Astrocyte of the spinal cord (primary cell): ENCODE measurements around the gene CGNL1.
A peak's percentile ranks its signal among the peaks of the same experiment; 100 is the strongest.

ENCODE experiments used
- DNase-seq: peaks from one replicate; pipeline ENCODE4 v3.0.0; 2011; ENCODE audit warnings: low read depth, low spot score
- H3K4me3 ChIP-seq: 2 replicates; pipeline ENCODE4 v1.5.1; 2011; ENCODE audit warnings: low read depth, mild to moderate bottlenecking, low read length, moderate library complexity
- in situ Hi-C: cut with HindIII; loops from 2 replicates; pipeline ENCODE4 v1.10.0; 2017; ENCODE audit warnings: low sequenced_read_pairs
- TF ChIP-seq, protein P1 (sequence below): IDR thresholded peaks from 2 replicates; pipeline ENCODE4 v1.5.1; 2012; ENCODE audit warnings: low read depth, mild to moderate bottlenecking, low read length, inconsistent platforms

Gene CGNL1, protein sequence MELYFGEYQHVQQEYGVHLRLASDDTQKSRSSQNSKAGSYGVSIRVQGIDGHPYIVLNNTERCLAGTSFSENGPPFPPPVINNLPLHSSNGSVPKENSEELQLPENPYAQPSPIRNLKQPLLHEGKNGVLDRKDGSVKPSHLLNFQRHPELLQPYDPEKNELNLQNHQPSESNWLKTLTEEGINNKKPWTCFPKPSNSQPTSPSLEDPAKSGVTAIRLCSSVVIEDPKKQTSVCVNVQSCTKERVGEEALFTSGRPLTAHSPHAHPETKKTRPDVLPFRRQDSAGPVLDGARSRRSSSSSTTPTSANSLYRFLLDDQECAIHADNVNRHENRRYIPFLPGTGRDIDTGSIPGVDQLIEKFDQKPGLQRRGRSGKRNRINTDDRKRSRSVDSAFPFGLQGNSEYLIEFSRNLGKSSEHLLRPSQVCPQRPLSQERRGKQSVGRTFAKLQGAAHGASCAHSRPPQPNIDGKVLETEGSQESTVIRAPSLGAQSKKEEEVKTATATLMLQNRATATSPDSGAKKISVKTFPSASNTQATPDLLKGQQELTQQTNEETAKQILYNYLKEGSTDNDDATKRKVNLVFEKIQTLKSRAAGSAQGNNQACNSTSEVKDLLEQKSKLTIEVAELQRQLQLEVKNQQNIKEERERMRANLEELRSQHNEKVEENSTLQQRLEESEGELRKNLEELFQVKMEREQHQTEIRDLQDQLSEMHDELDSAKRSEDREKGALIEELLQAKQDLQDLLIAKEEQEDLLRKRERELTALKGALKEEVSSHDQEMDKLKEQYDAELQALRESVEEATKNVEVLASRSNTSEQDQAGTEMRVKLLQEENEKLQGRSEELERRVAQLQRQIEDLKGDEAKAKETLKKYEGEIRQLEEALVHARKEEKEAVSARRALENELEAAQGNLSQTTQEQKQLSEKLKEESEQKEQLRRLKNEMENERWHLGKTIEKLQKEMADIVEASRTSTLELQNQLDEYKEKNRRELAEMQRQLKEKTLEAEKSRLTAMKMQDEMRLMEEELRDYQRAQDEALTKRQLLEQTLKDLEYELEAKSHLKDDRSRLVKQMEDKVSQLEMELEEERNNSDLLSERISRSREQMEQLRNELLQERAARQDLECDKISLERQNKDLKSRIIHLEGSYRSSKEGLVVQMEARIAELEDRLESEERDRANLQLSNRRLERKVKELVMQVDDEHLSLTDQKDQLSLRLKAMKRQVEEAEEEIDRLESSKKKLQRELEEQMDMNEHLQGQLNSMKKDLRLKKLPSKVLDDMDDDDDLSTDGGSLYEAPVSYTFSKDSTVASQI

DNA sequence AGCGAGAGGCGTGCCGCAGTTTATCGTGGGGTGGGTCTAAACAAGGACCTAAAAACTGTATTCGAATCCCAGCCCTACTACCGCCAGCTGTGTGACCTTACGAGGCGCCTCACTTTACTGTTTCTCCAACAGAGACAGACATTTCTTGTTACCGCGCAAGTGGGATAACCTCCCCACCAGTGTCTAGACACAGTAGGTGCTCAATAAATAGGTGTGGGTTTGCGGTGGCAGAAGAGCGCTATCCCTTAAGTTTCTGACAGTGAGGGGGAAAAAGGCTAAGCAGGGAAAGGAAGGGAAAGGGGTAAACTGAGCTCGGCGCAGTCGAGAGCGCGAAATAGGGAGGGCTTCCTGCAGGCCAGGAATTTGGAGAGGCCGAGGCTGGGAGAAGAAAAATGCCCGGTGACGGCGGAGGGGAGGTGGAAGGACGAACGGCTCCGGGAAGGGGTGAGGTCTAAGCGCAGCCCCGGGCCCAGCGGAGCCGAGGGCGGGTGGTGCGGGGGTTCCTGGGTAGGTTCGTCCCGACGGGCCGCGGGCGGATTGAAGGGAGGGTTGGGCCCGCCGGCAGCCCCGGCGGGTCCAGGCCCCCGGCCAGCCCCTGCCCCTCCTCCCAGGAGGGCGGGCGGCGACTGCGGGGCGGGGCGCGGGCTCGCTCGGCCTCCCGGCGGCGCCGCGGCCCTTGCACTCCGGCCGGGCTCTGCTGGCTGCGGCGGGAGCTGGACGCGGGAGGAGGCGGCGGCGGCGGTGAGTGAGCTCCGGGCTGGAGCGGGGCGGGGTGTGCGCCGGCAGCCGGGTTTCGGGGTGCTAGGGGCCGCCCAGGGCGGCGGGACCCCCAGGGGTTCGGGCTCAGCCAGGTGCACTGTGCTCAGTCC is at the start of gene CGNL1:
Gene CGNL1 (plus strand): TSS at position 679 of the 869 bp plus-strand sequence. CDS start 61,495 bp downstream, outside the sequence.
- TF ChIP-seq, protein P1, sequence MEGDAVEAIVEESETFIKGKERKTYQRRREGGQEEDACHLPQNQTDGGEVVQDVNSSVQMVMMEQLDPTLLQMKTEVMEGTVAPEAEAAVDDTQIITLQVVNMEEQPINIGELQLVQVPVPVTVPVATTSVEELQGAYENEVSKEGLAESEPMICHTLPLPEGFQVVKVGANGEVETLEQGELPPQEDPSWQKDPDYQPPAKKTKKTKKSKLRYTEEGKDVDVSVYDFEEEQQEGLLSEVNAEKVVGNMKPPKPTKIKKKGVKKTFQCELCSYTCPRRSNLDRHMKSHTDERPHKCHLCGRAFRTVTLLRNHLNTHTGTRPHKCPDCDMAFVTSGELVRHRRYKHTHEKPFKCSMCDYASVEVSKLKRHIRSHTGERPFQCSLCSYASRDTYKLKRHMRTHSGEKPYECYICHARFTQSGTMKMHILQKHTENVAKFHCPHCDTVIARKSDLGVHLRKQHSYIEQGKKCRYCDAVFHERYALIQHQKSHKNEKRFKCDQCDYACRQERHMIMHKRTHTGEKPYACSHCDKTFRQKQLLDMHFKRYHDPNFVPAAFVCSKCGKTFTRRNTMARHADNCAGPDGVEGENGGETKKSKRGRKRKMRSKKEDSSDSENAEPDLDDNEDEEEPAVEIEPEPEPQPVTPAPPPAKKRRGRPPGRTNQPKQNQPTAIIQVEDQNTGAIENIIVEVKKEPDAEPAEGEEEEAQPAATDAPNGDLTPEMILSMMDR, result no peak
- peak within 1 kb of the TSS; percentile 42 for H3K4me3 ChIP-seq
- DNase-seq, result no peak
- in situ Hi-C loops, result no loop called here

DNA sequence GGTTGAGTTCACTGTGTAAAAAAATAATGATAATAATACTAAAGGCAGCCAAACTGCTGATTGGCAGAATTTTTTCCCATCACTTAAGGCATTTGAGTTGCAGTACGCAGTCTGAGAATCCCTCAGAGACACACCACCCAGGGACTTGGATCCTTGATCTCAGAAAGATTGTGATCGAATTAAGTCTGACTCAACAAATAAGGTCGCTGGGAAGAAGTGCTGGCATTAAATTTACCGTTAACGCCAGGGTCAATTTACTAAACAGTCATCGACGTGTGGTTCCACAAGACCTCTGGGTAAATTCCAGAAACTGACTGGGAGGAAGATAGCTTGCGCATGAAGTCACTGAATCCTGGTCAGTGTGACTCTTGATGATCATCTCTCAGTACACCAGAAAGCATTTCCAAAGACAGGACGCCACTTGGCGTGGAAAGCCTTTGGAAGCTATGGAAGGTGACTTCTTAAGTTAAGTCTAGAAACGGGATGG is 48.3 kb upstream of the CGNL1 start:
- peak; percentile 92 for DNase-seq
- no peak overlapping the region for H3K4me3 ChIP-seq
- TF ChIP-seq, protein P1, result no peak
- in situ Hi-C loops, result no loop called here

DNA sequence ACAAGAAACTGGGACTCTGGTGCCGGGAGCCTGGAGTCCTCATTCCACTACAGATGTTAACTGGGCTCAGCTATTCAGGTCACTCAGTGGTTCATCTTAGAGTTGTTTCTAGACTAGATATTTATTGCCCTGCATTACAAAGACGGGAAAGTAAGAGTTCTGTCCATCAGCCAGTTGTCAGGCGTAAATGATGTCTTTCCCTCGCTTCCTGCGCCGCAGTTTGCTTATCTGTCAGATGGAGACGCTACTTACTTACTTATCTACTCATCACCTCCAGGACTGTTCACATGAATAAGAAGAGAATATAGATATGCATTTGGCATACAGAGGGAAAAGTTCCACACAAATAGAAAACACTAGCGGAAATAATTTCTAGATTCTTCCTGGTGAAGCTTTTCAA is 47.8 kb upstream of the CGNL1 start:
- no peak for DNase-seq
- H3K4me3 ChIP-seq, result no peak overlapping the region
- TF ChIP-seq, protein P1, result no peak
- in situ Hi-C loops, result no loop called here

DNA sequence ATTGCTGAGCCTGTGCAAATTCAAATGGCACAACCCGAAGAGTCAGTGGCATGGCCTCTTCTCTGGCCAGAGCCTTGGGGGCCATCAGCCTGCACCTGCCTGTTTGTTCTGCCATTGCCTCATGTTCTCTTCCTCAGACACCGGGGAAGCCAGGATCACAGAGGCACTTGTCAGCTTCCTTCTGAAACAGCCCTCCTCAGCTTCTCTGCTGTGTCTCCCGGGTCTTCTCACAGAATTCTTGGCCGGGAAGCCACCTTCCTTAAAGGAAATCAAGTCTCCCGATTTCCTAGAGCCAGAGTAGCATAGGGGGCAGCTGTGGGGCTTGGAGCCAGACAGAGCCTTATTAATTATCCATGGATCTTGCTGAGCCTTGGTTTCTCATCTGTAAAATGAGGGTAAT is 47.4 kb upstream of the CGNL1 start:
- DNase-seq, result no peak
- H3K4me3 ChIP-seq, result no peak overlapping the region
- in situ Hi-C loops, result no loop called here

DNA sequence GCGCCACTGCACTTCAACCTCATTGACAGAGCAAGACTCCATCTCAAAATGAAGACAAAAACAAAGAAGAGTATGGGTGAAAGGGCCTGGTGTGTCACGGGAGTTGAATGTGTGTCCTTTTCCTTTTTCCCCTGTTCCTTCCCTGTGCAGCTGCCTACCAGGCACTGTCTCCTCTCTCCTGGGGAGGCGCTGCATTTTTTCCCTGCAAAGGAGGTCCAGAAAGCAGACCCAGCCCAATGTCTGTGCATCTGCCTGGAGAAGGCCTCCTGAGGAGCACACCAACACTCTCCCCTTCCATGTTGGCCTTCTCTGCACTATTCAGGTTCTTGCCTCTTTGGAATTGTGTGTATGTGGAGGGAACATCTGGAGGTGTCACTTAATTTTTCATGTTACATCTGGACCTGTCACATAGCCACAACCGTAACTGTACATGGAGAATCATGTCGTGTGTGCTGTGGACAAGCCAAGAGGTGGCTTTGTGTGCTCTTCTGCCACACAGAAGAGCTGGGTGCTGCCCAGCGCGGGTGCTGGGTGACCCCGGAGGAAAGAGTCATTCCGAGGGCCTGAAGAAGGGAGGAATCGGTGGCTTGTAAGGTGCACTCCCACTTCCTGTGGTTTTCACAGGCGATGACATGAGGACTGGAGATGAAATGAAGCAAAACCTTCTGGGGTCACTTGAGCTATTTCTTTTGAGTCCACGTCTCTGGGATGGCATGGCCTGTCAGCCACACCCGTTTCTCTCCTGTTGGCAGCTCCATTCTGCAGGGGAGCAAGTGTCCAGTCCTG is 46.5 kb upstream of the CGNL1 start:
- TF ChIP-seq, protein P1, result no peak
- in situ Hi-C loops, result no loop called here

More for the DNA sequence above, 47.4 kb upstream of the CGNL1 start:
- TF ChIP-seq, protein P1, result no peak

More for the DNA sequence above, 46.5 kb upstream of the CGNL1 start:
- DNase-seq, result no peak
- H3K4me3 ChIP-seq, result no peak overlapping the region
